Midbrain (tissue), 1 donor: ENCODE data around the gene ZFTA.
A peak's percentile ranks its signal among the peaks of the same experiment; 100 is the strongest.
"Not testable (repeated sequence)": the region's sequence is repeated elsewhere in the genome, so short reads cannot be mapped to it uniquely, and the experiment has no call there.

Experiments
- DNase-seq: peaks from one replicate; lab custom pipeline; 2025; lab: John Stamatoyannopoulos, UW

Gene ZFTA

GRCh38 chr11:63775191-63775590 lies 6.6 kb upstream of the ZFTA start:
- no peak for DNase-seq

DNA sequence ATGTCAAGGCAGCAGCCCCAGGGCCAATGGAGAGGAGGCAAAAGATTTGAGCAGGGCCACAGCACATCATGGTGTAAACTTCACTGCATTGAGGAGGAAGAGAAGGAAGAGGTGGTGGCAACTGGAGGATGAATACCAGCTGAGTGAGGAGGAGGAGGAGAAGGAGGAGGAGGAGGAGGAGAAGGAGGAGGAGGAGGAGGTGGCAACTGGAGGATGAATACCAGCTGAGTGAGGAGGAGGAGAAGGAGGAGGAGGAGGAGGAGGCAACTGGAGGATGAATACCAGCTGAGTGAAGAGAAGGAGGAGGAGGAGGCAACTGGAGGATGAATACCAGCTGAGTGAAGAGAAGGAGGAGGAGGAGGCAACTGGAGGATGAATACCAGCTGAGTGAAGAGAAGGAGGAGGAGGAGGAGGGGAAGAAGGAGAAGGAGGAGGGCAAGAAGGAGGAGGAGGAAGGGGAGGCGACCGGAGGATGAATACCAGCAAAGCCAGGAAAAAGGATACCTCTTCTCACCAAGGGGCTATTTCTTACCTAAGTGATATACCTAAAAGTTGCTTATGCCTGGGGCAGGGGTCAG lies 3.3 kb upstream of the ZFTA start:
- not testable (repeated sequence) for DNase-seq

GRCh38 chr11:63770763-63771162 lies 2.2 kb upstream of the ZFTA start:
- no peak for DNase-seq

DNA sequence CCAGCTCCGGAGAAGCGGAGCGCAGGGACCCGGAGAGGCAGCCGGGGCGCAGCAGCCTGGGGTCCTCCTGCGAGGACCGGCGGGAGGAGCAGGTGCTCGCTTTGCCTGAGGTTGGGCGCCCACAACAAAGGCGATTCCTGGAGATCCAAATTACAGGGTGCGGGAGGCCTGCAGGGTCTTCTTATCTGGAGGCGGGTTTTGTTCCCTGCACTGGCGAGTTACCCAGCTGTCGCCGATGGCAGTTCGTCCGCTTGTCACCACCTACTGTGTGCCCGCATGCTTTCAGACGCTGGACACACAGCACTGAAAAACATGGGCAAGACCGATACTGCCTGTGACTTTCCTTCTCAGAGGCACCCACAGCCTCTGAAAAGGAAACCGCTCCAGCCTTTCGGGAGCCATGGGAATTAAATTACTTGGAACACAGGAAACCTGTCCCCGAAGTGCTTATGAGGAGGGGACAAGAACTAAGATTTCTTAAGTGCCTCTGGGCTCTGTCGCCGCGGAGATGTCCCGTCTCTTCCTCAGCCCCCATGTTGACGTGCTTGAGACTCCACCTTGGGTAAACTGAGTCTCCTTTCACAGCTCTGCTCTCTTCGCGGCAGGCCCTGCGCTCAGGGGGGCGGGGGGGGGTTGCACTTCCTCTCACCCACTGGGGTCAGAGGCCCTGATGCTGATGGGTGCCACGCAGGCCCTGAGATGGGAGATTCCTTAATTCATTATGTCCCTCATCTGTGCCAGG lies 1.3 kb upstream of the ZFTA start:
- no peak for DNase-seq

- no peak for DNase-seq
Measured at GRCh38 chr11:63769042-63769713, 603 bp upstream of the ZFTA start.

DNA sequence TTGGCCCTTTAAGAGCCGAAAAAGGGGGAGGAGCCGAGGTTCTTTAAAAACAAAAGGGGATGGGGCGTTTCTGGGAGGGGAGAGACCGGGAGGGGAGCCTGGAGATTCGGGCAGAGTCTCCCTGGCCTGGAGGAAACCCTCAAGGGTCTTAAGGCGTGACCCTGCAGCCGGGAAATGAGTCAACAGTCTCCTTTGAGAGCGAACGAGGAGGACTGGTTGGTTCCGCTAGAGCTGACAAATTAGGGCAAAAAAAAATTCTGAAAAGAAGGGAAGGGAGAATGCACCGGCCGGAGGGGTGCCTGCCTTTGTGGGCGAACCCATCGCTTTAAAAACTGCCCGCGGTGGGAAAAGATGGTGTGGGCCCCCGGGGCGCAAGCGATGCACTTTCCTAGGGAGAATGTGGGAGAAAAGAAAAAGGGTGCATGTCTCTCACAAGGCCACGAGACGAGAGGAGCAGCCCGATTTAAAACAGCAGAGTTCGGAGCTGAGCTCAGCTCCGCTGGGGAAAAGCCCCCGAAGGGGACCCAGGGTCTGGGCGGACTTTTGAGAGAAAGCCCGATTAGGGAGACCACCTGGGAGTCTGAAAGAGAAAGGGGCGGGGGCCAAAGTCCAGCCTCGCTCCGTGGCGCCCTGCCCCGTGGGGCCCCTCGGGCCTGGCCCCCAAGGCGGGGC lies 874 bp downstream of the ZFTA start:
- peak; percentile 70 for DNase-seq

- DNase-seq, result no peak
Measured at GRCh38 chr11:63767267-63767564, 1.4 kb downstream of the ZFTA start.

- DNase-seq, result no peak
Measured at GRCh38 chr11:63766531-63767235, 1.9 kb downstream of the ZFTA start.

DNA sequence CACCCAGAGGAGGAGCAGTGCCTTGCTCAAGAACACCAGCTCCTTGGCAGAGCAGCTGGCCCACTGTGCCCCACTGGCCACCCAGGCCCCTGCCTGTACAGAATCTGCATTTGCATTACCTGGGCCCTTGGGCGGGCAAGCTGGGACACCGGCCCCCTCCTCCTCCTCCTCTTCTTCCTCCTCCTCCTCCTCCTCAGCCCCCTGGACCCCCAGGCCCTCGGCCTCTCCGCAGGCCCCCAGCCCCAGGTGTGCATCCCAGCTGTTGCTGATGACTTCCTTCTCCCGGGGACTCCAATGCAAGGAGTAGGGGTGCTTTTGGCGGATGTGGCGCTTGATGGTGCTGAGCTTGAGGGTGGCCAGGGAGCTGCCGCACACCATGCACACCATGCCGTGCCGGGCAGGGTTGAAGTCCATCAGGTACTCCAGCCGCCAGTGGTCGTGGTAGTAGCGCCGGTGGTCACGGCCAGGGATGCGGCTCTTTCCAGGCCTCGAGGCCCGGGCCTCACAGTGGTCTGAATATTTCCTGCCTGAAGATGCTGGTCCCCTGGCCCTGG lies 2.8 kb downstream of the ZFTA start:
- DNase-seq, result no peak

DNA sequence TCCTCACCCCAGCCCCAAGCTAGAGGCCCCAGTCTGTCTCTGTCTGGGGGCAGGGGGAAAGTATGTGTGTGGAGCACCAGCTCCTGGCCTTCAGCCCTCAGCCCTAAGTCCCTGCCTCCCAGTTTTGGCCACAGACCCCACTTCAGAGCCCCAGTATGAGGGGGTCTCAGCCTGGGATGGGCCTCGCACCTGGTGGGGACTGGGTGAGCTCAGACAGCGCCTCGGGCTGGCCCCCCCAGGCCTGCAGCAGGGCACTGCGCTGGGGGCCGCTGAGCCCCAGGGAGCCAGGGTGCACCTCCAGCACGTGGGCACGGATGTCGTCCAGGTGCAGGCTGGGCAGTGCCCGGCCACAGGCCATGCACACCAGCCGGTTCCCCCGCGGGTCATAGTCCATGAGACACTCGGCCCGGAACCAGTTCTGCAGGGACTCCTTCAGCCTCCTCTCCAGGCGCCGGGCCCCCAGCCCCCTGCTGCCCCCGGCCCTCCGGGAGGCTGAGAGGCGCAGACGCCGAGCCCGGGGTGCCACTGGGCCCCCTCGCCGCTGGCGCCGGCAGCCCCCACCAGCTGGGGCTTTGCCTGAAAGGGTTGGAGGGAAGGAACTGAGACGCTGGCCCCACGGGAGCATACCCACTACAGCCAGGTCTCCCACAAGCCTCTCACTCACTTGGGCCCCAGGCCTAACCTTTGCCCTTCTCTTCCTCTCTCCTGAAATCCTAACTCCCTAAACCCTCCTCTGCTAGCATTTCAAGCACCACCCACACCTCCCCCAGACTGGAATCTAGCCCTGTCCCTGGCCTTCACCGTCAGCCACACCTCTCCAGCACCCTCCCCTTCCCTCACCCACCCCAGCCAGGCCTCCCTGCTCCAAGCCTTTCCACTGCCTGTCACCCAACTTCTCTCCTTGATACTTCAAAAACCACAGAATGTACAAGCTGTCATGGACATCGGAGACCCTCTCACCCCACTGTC lies 3.6 kb downstream of the ZFTA start:
- no peak for DNase-seq

DNA sequence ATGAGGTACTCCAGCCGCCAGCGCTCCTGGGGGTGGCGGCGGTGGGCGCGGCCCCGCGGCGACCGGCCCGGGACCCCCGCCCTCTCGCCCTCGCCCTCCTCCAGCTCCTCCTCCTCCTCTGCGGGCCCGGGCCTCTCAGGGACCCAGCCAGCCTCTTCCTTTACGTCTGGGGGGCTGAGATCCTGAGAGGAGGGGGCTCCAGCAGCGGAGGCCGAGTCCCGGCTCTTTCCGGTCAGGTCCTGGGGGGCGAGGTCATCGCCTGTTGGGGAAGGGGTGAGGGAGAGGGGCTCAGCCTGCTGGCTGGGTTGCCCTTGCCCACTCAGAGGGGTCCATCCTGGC lies 4.3 kb downstream of the ZFTA start:
- no peak for DNase-seq

- no peak for DNase-seq
Measured at GRCh38 chr11:63763496-63764339, 4.9 kb downstream of the ZFTA start.

DNA sequence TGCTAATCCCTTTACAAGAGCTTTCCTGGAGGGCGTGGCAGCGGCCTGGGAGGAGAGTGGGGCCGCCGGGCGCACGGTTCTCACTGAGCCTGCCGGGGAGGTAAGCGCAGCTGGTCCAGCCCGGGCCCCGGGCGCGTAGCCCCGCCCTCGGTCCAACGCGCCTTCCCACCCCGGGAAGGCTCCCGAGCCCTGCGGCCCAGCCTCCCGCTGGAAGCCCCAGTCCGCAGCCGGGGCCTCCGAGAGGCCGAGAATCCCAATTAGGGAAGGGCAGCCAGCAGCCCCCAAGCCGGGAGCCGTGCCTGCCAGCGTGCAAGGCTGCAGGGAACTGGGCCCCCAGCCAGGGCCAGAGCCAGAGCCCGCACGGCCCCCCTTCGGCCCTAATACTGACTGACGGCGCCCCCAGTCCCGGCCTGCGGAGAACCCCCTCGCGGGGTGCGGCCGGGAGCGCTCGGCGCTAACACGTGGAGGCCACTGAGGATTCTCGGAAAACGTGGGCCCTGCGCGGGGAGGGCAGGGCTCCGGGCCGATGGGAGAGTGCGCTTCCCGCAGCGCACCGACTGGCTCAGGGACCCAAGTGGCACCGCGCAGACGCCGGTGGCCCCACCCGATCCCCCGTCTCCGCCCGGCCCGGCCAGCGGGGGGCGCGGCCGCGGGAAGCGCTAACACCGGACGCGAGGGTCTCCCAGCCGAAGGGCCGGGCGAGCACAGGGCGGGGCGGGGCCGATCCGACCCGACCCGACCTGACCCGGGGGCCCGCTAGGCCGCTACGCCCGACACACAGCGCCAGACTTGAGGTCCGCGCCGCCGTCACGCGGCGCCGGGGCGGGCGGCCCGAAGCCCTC lies 5.7 kb downstream of the ZFTA start:
- peak; percentile 68 for DNase-seq

DNA sequence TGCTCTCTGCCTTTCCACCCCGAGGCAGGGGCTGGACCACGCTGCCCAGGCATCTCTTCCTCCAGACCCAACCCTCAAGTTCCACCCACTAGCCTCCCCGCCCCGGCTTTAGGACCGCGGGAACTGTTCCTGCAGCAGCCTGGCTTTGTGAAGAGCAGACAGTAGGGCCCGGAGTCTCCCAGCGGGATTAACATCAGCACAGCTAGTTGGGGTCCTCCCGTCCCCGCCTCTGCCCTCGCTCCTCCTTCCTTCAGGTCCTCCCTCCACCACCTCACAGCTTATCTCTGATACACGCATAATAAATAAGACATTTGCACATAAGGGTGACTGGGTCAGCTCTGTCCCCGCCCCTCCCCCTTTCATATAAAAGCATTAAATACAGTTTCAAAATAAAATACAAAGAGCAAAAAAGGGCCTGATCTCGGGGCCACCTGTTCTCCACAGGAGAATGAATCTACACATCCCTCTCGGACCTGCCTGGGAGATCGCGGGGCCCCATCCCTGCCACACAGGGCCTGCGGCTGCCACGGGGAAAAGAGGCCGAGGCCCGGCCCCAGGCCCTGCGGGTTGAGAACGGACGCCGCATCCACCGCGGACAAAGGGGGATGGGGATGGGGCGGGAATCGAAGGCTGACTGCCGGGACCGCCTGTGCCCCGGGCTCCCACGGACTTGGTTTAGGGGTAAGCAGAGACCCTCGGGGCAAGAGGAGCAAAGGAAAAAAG lies 6.5 kb downstream of the ZFTA start:
- DNase-seq, result no peak

DNA sequence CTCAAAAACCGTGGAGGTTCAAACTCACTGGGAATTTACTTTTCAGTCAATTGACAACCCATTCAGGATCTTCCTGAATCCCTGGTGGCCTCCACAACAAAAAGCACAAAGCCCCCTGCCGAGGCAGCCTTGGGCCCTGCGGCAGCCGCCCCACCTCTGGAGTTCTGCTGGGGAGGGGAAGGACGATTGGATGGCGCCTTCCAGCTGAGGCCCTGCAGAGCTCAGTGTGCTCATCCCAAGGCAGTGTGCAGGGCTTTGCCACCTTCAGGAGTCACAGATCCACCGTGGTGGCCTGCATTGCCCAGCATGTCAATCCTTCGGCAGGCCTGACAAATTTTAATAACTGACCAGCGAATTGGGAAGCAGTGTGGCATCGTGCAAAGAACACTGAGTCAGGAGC lies 7.4 kb downstream of the ZFTA start:
- no peak for DNase-seq

DNA sequence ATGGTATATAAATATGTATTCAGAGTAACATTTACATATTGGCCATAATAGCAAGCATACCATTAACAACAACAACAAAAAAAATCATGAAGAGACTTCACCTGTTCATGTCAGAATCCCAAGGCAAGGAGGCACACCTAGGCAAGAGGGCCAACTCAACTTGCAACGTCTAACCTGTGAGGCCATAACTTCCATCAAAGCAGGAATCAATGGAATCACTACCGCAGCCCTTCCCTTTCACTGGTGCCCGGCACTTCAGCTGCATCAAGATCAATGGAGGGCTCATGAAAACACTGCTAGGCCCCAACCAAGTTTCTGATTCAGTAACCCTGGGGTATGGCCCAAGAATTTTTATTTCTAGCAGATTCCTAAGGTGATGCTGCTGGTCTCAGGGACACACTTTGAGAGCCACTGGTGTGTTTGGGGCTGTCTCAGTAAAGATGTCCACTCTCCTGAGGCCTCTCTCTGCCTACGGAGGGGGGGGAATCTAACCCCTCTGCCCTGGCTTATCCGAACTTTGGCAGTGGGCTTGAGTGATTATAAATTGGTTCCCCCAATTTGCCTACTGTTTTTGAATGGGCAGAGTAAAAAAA lies 8.0 kb downstream of the ZFTA start:
- DNase-seq, result no peak

- DNase-seq, result no peak
Measured at GRCh38 chr11:63756919-63757761, 11.4 kb downstream of the ZFTA start.
